VCaP (cell line): ENCODE measurements around the gene KRT77.

Experiments used
- H3K27ac ChIP-seq: fragments of 450-650 bp; 2 replicates; pipeline ENCODE4 v1.5.1; 2017
- CTCF ChIP-seq: fragments of 450-650 bp; conservative IDR thresholded peaks from 2 replicates; pipeline ENCODE4 v1.5.1; 2017; ENCODE audit warnings: mild to moderate bottlenecking, moderate library complexity

Gene KRT77

GRCh38 chr12:52686756-52687487 lies 16.4 kb downstream of the KRT77 start:
- no peak for TF ChIP-seq CTCF
- no peak overlapping the region for H3K27ac ChIP-seq

GRCh38 chr12:52686063-52686462 lies 17.3 kb downstream of the KRT77 start:
- no peak for TF ChIP-seq CTCF
- H3K27ac ChIP-seq = no peak overlapping the region

- H3K27ac ChIP-seq = no peak overlapping the region
- TF ChIP-seq CTCF = no peak
Measured at GRCh38 chr12:52685406-52685890, 17.9 kb downstream of the KRT77 start.

GRCh38 chr12:52684431-52684830 lies 18.9 kb downstream of the KRT77 start:
- no peak for TF ChIP-seq CTCF

GRCh38 chr12:52683575-52684300 lies 19.6 kb downstream of the KRT77 start:
- no peak overlapping the region; the same call in 1 of the 2 replicates for H3K27ac ChIP-seq
- TF ChIP-seq CTCF = no peak

More at GRCh38 chr12:52684431-52684830, 18.9 kb downstream of the KRT77 start:
- no peak overlapping the region for H3K27ac ChIP-seq

GRCh38 chr12:52682938-52683574 lies 20.3 kb downstream of the KRT77 start:
- TF ChIP-seq CTCF = no peak

GRCh38 chr12:52682381-52682660 lies 21.0 kb downstream of the KRT77 start:
- H3K27ac ChIP-seq = peak overlapping the region; percentile 5; the same call in 1 of the 2 replicates
- no peak for TF ChIP-seq CTCF

More at GRCh38 chr12:52682938-52683574, 20.3 kb downstream of the KRT77 start:
- H3K27ac ChIP-seq = peak overlapping the region; percentile 5; the same call in 1 of the 2 replicates
